AML-193 (cell line): Measurements from ENCODE around the gene FGD5.
A peak's percentile ranks its signal among the peaks of the same experiment; 100 is the strongest.

ENCODE experiments used
- DNase-seq, 2 experiments: peaks; one replicate each; lab custom pipeline; 2025; lab: John Stamatoyannopoulos, UW

The FGD5 gene

GRCh38 chr3:14926592-14926991, 107.8 kb downstream of the FGD5 start:
- DNase-seq: no peak

- DNase-seq: no peak
Measured at GRCh38 chr3:14927308-14927707, 108.5 kb downstream of the FGD5 start.

- no peak for DNase-seq
Measured at GRCh38 chr3:14929310-14930074, 110.7 kb downstream of the FGD5 start.

- DNase-seq: no peak
Measured at GRCh38 chr3:14933820-14934425, 115.2 kb downstream of the FGD5 start.

- no peak for DNase-seq
Measured at GRCh38 chr3:14935592-14936345, 117.0 kb downstream of the FGD5 start.

GRCh38 chr3:14938954-14939353, 120.2 kb downstream of the FGD5 start:
- peak; percentile 67 to 71 for DNase-seq

- DNase-seq: no peak
Measured at GRCh38 chr3:14941871-14942270, 123.1 kb downstream of the FGD5 start.

GRCh38 chr3:14943042-14943441, 124.3 kb downstream of the FGD5 start:
- DNase-seq: no peak

- no peak for DNase-seq
Measured at GRCh38 chr3:14946236-14946635, 127.5 kb downstream of the FGD5 start.

- DNase-seq: peak in 1 of 2 experiments; percentile 48
Measured at GRCh38 chr3:14946739-14947099, 128.0 kb downstream of the FGD5 start.

- DNase-seq: peak; percentile 85 to 86
Measured at GRCh38 chr3:14947100-14947885, 128.5 kb downstream of the FGD5 start, which contains the start of gene NR2C2. Gene NR2C2, plus strand, starts transcription at chr3:14947583. Its CDS starts 56,332 bp downstream, at chr3:15003915.

- DNase-seq: peak; percentile 95
Measured at GRCh38 chr3:14947886-14948608, 129.3 kb downstream of the FGD5 start.

- no peak for DNase-seq
Measured at GRCh38 chr3:14948609-14949038, 129.9 kb downstream of the FGD5 start.

GRCh38 chr3:14949126-14949525, 130.4 kb downstream of the FGD5 start:
- DNase-seq: no peak

GRCh38 chr3:14950274-14950673, 131.5 kb downstream of the FGD5 start:
- DNase-seq: no peak

GRCh38 chr3:14957153-14957552, 138.4 kb downstream of the FGD5 start:
- no peak for DNase-seq

GRCh38 chr3:14957925-14958324, 139.2 kb downstream of the FGD5 start:
- no peak for DNase-seq

GRCh38 chr3:14959359-14959943, 140.7 kb downstream of the FGD5 start:
- DNase-seq: no peak

GRCh38 chr3:14962762-14963161, 144.0 kb downstream of the FGD5 start:
- no peak for DNase-seq

GRCh38 chr3:14967285-14967684, 148.5 kb downstream of the FGD5 start:
- no peak for DNase-seq

- DNase-seq: no peak
Measured at GRCh38 chr3:14969671-14970070, 150.9 kb downstream of the FGD5 start.
